PC-3 (cell line): Measurements from ENCODE around the gene KAT6B. TPM values are rescaled to one million over a fixed set of nuclear protein-coding genes. Genes with fewer than 3 reads are reported as not detected.

ENCODE experiments used
- ATAC-seq: fragments of 200-7000 bp; cut with Tn5 transposase; 2 replicates; pipeline ENCODE4 v1.9.1; 2020; ENCODE audit warnings: mild to moderate bottlenecking, moderate library complexity
- BruUV-seq: library from RNA; stranded (reverse); fragments of 400-500 nt; replicated peaks from 2 replicates; lab custom pipeline; 2021; lab: Mats Ljungman, UMichigan
- CTCF ChIA-PET: fragments of 300-600 bp; sonication (Branson Sonifier 250); formaldehyde crosslinking; loops from one replicate; lab custom pipeline; 2022; ENCODE audit warnings: antibody characterized with exemption; lab: Charles Lee
- POLR2A ChIA-PET: fragments of 300-600 bp; sonication (Branson Sonifier 250); formaldehyde crosslinking; loops from one replicate; lab custom pipeline; 2022; ENCODE audit warnings: antibody characterized with exemption; ENCODE audit not compliant: unreplicated experiment; lab: Charles Lee
- DNase-seq: peaks from one replicate; pipeline ENCODE4 v3.0.0-alpha.2; 2015
- H2AFZ ChIP-seq: fragments of 300-600 bp; sonication (generic); 2 replicates; pipeline ENCODE4 v1.6.0; 2016; ENCODE audit warnings: antibody characterized with exemption, low read length
- H3F3A ChIP-seq: fragments of 300-600 bp; sonication (generic); one replicate; pipeline ENCODE4 v1.6.0; 2017; ENCODE audit warnings: antibody characterized with exemption, low read length, control low read depth, mild to moderate bottlenecking; ENCODE audit not compliant: unreplicated experiment
- H3K27ac ChIP-seq: fragments of 300-600 bp; sonication (generic); 2 replicates; pipeline ENCODE4 v1.5.1; 2016; ENCODE audit warnings: mild to moderate bottlenecking, low read length
- H3K27me3 ChIP-seq: fragments of 300-600 bp; sonication (generic); 2 replicates; pipeline ENCODE4 v1.6.1; 2016; ENCODE audit warnings: low read length, mixed read lengths
- H3K36me3 ChIP-seq: fragments of 300-600 bp; sonication (generic); 2 replicates; pipeline ENCODE4 v1.6.1; 2016; ENCODE audit warnings: low read depth, mixed run types, low read length, mixed read lengths
- H3K4me1 ChIP-seq: fragments of 300-600 bp; sonication (generic); 2 replicates; pipeline ENCODE4 v1.5.1; 2016; ENCODE audit warnings: low read length; ENCODE audit not compliant: insufficient read depth
- H3K4me2 ChIP-seq: fragments of 300-600 bp; sonication (generic); 2 replicates; pipeline ENCODE4 v1.6.0; 2016; ENCODE audit warnings: low read length
- H3K4me3 ChIP-seq: fragments of 300-600 bp; sonication (generic); 2 replicates; pipeline ENCODE4 v1.5.1; 2016; ENCODE audit warnings: mild to moderate bottlenecking, low read length, mixed read lengths
- H3K79me2 ChIP-seq: fragments of 300-600 bp; sonication (generic); 2 replicates; pipeline ENCODE4 v1.6.1; 2017; ENCODE audit warnings: low read length, mixed read lengths
- H3K9ac ChIP-seq: fragments of 300-600 bp; sonication (generic); 2 replicates; pipeline ENCODE4 v1.6.0; 2016; ENCODE audit warnings: mild to moderate bottlenecking, low read length
- H3K9me2 ChIP-seq: fragments of 300-600 bp; sonication (generic); replicated peaks from 2 replicates; pipeline ENCODE4 v1.6.1; 2016; ENCODE audit warnings: mixed run types, low read length, mixed read lengths
- H3K9me3 ChIP-seq: fragments of 300-600 bp; sonication (generic); 2 replicates; pipeline ENCODE4 v1.6.1; 2016; ENCODE audit warnings: low read length, mixed read lengths
- H4K20me1 ChIP-seq: fragments of 300-600 bp; sonication (generic); 2 replicates; pipeline ENCODE4 v1.6.1; 2016; ENCODE audit warnings: low read length, mixed read lengths
- EZH2 ChIP-seq: fragments of 300-600 bp; sonication (generic); IDR thresholded peaks from one replicate; pipeline ENCODE4 v1.6.1; 2017; ENCODE audit warnings: antibody characterized with exemption, mild to moderate bottlenecking, low read length; ENCODE audit not compliant: unreplicated experiment
- EZH2phosphoT487 ChIP-seq: fragments of 300-600 bp; sonication (generic); IDR thresholded peaks from 2 replicates; pipeline ENCODE4 v1.6.1; 2018; ENCODE audit warnings: mild to moderate bottlenecking, antibody characterized with exemption, low read length, borderline replicate concordance
- intact Hi-C: fragments of 100-400 bp; cut with micrococcal nuclease; formaldehyde crosslinking; loops from 2 replicates; pipeline ENCODE4 v1.9.0; 2023
- total RNA-seq: library from RNA; depleted of rRNA; stranded (reverse); fragments of >200 nt; gene quantifications from 2 replicates; pipeline ENCODE4 v1.2.3, GENCODE V29; 2014
- TF ChIP-seq, protein P1 (sequence below): fragments of 300-600 bp; sonication (generic); conservative IDR thresholded peaks from 2 replicates; pipeline ENCODE4 v1.5.1; 2017; ENCODE audit warnings: antibody characterized with exemption, low read depth, mild to moderate bottlenecking, low read length

Gene KAT6B
- total RNA-seq, 1 experiment from 2014 or later, result 94.5 TPM

DNA sequence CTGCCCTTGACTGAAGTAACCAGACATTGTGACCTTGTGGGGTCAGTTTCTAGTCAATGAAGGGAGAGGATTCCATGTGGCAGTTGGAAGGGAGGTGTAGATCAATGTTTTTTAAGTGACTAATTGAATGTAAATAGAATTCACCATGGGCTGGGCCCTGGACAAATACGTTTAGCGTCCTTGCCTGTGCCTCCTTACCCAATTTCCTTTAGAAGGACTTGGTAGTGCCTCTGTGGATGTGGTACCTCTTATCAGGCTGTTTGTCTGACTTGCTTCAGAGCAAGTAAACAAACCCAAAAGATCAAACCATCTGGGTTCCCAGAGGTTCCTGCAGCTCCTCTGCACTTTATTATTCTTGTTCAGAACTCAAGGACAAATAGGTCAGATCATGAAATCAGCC, 4.3 kb upstream of the KAT6B start:
- Histone ChIP-seq H3K27me3 (no peaks in the 10 kb centered on the region), H3K27ac (peak overlapping the region; percentile 75), H4K20me1 (peaks cover under 1% of the 10 kb centered on the region; the same call in 1 of the 2 replicates), H3K9me2 (no peaks in the 10 kb centered on the region), H3F3A (peaks cover 32% of the 10 kb centered on the region), H3K79me2 (peaks cover 7% of the 10 kb centered on the region), H3K4me1 (peaks cover 45% of the 10 kb centered on the region), H3K4me2 (peak overlapping the region; percentile 86), H3K9ac (peak overlapping the region; percentile 43), H3K36me3 (no peaks in the 10 kb centered on the region), H2AFZ (peak overlapping the region; percentile 6), H3K4me3 (peak overlapping the region; percentile 17; the same call in 1 of the 2 replicates), H3K9me3 (peaks cover 5% of the 10 kb centered on the region)
- intact Hi-C loops, result loop anchor here (1.0 to 10.0 kb wide), 13 partner anchors 22 to 583 kb away; partner anchors contain the start of gene ZNF503
- BruUV-seq, result no TSS peak
- ATAC-seq (peak; percentile 5), DNase-seq (peak; percentile 98)
- ChIA-PET CTCF (interaction anchor here (0.6 to 0.9 kb wide), 4 partner anchors 84 to 403 kb away, joined by 3 to 5 read pairs (median 4); no protein-coding TSS in a partner anchor), POLR2A (interaction anchor here (0.6 to 0.7 kb wide), 2 partner anchors 166 to 563 kb away, joined by 4 to 5 read pairs; no protein-coding TSS in a partner anchor)
- TF ChIP-seq EZH2, result no peak
- no peak for TF ChIP-seq EZH2phosphoT487
- TF ChIP-seq, protein P1, sequence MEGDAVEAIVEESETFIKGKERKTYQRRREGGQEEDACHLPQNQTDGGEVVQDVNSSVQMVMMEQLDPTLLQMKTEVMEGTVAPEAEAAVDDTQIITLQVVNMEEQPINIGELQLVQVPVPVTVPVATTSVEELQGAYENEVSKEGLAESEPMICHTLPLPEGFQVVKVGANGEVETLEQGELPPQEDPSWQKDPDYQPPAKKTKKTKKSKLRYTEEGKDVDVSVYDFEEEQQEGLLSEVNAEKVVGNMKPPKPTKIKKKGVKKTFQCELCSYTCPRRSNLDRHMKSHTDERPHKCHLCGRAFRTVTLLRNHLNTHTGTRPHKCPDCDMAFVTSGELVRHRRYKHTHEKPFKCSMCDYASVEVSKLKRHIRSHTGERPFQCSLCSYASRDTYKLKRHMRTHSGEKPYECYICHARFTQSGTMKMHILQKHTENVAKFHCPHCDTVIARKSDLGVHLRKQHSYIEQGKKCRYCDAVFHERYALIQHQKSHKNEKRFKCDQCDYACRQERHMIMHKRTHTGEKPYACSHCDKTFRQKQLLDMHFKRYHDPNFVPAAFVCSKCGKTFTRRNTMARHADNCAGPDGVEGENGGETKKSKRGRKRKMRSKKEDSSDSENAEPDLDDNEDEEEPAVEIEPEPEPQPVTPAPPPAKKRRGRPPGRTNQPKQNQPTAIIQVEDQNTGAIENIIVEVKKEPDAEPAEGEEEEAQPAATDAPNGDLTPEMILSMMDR, result no peak

DNA sequence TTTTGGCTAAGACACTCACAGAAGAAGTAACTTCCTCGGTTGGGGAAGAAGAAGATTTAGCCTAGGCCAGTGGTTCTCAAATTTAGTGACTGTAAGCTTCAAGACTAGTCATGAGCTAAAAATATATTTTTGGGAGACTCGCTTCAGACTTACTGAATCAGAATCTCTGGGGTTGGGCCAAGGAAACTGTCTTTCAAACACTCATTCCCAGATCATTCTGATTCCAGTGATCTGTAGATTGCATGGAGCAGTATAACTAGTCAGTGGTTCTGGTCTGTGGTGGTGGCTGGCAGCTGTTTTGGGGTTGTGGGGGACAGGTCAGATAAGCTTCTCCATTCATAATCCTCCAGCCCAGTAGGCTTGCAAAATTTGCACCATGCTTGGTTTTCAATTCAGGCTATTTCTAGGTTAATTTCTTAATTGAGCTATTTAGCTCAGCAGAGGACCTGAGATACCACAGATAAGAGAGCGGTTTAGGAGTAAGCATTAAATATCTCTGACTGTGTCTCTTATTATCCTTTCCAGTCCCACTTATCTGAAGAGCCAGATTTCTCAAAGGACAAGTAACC, 3.8 kb upstream of the KAT6B start:
- TSS peak; percentile 61 for BruUV-seq
- intact Hi-C loops, result loop anchor here (1.0 to 10.0 kb wide), 13 partner anchors 22 to 582 kb away; partner anchors contain the start of gene ZNF503

More for the DNA sequence above, 3.8 kb upstream of the KAT6B start:
- Histone ChIP-seq H3K4me1 (peaks cover 50% of the 10 kb centered on the region), H3K9me3 (no peaks in the 10 kb centered on the region), H3K36me3 (no peaks in the 10 kb centered on the region), H3K9me2 (no peaks in the 10 kb centered on the region), H4K20me1 (peaks cover 6% of the 10 kb centered on the region; the same call in 1 of the 2 replicates), H3F3A (peaks cover 32% of the 10 kb centered on the region), H3K79me2 (peaks cover 12% of the 10 kb centered on the region), H3K9ac (peak overlapping the region; percentile 43), H3K4me3 (peak overlapping the region; percentile 17; the same call in 1 of the 2 replicates), H2AFZ (no peak overlapping the region; the same call in 1 of the 2 replicates), H3K27me3 (no peaks in the 10 kb centered on the region), H3K27ac (peak overlapping the region; percentile 75), H3K4me2 (peak overlapping the region; percentile 86)
- DNase-seq (peak; percentile 95), ATAC-seq (no peak)
- POLR2A ChIA-PET, result interaction anchor here (0.6 kb wide), 2 partner anchors 13 to 166 kb away, joined by 3 to 4 read pairs; no protein-coding TSS in a partner anchor
- TF ChIP-seq, protein P1, result no peak
- TF ChIP-seq EZH2 (no peak), EZH2phosphoT487 (no peak)
- CTCF ChIA-PET, result interaction anchor here (0.6 to 0.9 kb wide), 4 partner anchors 84 to 403 kb away, joined by 3 to 5 read pairs (median 4); no protein-coding TSS in a partner anchor
